K562 (cell line): Measurements from ENCODE around the gene PPP1R15A. TPM values are rescaled to one million over a fixed set of nuclear protein-coding genes. Genes with fewer than 3 reads are reported as not detected.
A peak's percentile ranks its signal among the peaks of the same experiment; 100 is the strongest.
"Not testable (repeated sequence)": the region's sequence is repeated elsewhere in the genome, so short reads cannot be mapped to it uniquely, and the experiment has no call there.

Experiments
- ATF1 ChIP-seq, 2 experiments: fragments of 450-650 bp in 1 of 2; IDR thresholded peaks; 2 replicates each; pipeline ENCODE4 v1.6.1; 2016; ENCODE audit warnings: missing compliant biosample characterization in 1 of 2, missing genetic modification characterization in 1 of 2
- BHLHE40 ChIP-seq: IDR thresholded peaks from 2 replicates; pipeline ENCODE4 v1.6.1; 2011; ENCODE audit warnings: low read length, improper control_type of control experiment
- CUX1 ChIP-seq: fragments of 200-800 bp; sonication (Bioruptor generic); IDR thresholded peaks from 2 replicates; pipeline ENCODE4 v1.6.1; 2016; ENCODE audit warnings: missing genetic modification characterization, missing compliant biosample characterization
- DACH1 ChIP-seq: fragments of 450-650 bp; IDR thresholded peaks from 2 replicates; pipeline ENCODE4 v1.6.1; 2018; ENCODE audit not compliant: partially characterized antibody
- DEAF1 ChIP-seq: fragments of 450-650 bp; formaldehyde crosslinking; IDR thresholded peaks from 2 replicates; pipeline ENCODE4 v1.4.0; 2020; ENCODE audit warnings: mild to moderate bottlenecking, moderate library complexity
- EP300 ChIP-seq: IDR thresholded peaks from 2 replicates; pipeline ENCODE4 v1.6.1; 2012; ENCODE audit warnings: low read length, improper control_type of control experiment
- EP400 ChIP-seq: fragments of 450-650 bp; IDR thresholded peaks from 2 replicates; pipeline ENCODE4 v1.6.1; 2017; ENCODE audit warnings: antibody characterized with exemption, mild to moderate bottlenecking, moderate library complexity
- FOXK1 ChIP-seq: sonication (generic); formaldehyde crosslinking; IDR thresholded peaks from 2 replicates; pipeline ENCODE4 v1.8.0; 2022; ENCODE audit warnings: missing genetic modification reagents, mild to moderate bottlenecking, borderline replicate concordance
- NEUROD1 ChIP-seq: fragments of 150-350 bp; IDR thresholded peaks from 2 replicates; pipeline ENCODE4 v1.6.1; 2014; ENCODE audit warnings: borderline replicate concordance, low read length, low read depth; ENCODE audit not compliant: partially characterized antibody
- NRF1 ChIP-seq, 2 experiments: fragments of 450-650 bp; IDR thresholded peaks in 1 of 2; conservative IDR thresholded peaks in 1 of 2; 2 replicates each; pipeline ENCODE4 v1.6.1; 2014; ENCODE audit warnings: mild to moderate bottlenecking in 2 of 2
- PBX2 ChIP-seq, 2 experiments: IDR thresholded peaks in 1 of 2; conservative IDR thresholded peaks in 1 of 2; 2 replicates each; pipeline ENCODE4 v1.6.1; 2016; ENCODE audit warnings: low read depth in 2 of 2, mild to moderate bottlenecking in 1 of 2, missing compliant biosample characterization in 1 of 2, missing genetic modification characterization in 1 of 2, moderate library complexity in 1 of 2
- USF1 ChIP-seq: sonication (generic); formaldehyde crosslinking; IDR thresholded peaks from 2 replicates; pipeline ENCODE4 v1.9.0; 2022; ENCODE audit warnings: mild to moderate bottlenecking, missing genetic modification reagents
- ZBED1 ChIP-seq: IDR thresholded peaks from 2 replicates; pipeline ENCODE4 v1.6.1; 2014
- ZFP30 ChIP-seq: fragments of 250-450 bp; sonication (Bioruptor Pico); IDR thresholded peaks from 2 replicates; pipeline ENCODE4 v1.8.0; 2022; ENCODE audit warnings: moderate library complexity, mild to moderate bottlenecking, inconsistent platforms, borderline replicate concordance
- polyA plus RNA-seq, 8 experiments: library from polyadenylated mRNA; depleted of rRNA in 4 of 8; stranded (reverse) in 5 of 8; unstranded in 3 of 8; fragments of >200 nt; fragmentation: Nextera tagmentation in 2 of 8; fragmentation: Illumina TruSeq in 1 of 8; extraction: Ambion mirVana in 2 of 8; extraction: Trizol in 1 of 8; gene quantifications; 2 replicates each; pipeline versions ENCODE4 v1.2.1 to v1.2.3, GENCODE V29; 2011 to 2014; ENCODE audit warnings: inconsistent platforms in 1 of 8, missing spikeins in 1 of 8
- total RNA-seq, 7 experiments: library from RNA; depleted of rRNA in 6 of 7; stranded (reverse); fragments of >200 nt in 6 of 7; fragmentation: Illumina TruSeq in 2 of 7; extraction: Trizol in 2 of 7; gene quantifications; 2 replicates each; pipeline versions ENCODE4 v1.2.1 to v1.2.3, GENCODE V29; 2011 to 2021; ENCODE audit warnings: low replicate concordance in 1 of 7

PPP1R15A gene
- total and polyA plus RNA-seq, 9 of the 15 experiments (the other 6 are each of a cell fraction or from before 2014, with no cell fraction given): 0.42 to 73.7 (median 44.0) TPM

GRCh38 chr19:48876043-48876981 is 4.1 kb downstream of the PPP1R15A start (continued):
- not testable (repeated sequence) for TF ChIP-seq PBX2 (CRISPR knock-in tag; IDR thresholded peaks at IDR 0.05; ENCODE audit: low read depth); ATF1 (CRISPR knock-in tag; IDR thresholded peaks at IDR 0.05)
- TF ChIP-seq PBX2 (tag; conservative IDR thresholded peaks at IDR 0.05; ENCODE audit: low read depth): peak; percentile 88
- 0 out of 2 replicates have a peak, but pooled peaks have one; percentile 34 for TF ChIP-seq USF1 (CRISPR knock-in tag)
- TF ChIP-seq EP300: peak; percentile 76; the same call in 1 of the 2 replicates
- TF ChIP-seq NRF1 (conservative IDR thresholded peaks at IDR 0.05 in 1 of 2, IDR thresholded peaks at IDR 0.05 in 1 of 2): peak; percentile 27 to 46; a peak in 2 of 4 replicates
- peak; percentile 54; the same call in 1 of the 2 replicates for TF ChIP-seq FOXK1 (CRISPR knock-in tag)
- peak; percentile 57 for TF ChIP-seq NEUROD1
- 0 out of 2 replicates have a peak, but pooled peaks have one; percentile 79 for TF ChIP-seq CUX1 (CRISPR knock-in tag)
- peak; percentile 71 for TF ChIP-seq DACH1
- TF ChIP-seq ATF1 (tag; IDR thresholded peaks at IDR 0.05): peak; percentile 63; the same call in 1 of the 2 replicates
- peak; percentile 5; the same call in 1 of the 2 replicates for TF ChIP-seq ZFP30 (CRISPR knock-in tag)
- TF ChIP-seq BHLHE40: peak; percentile 98
- TF ChIP-seq EP400: peak; percentile 58
- TF ChIP-seq DEAF1 (CRISPR knock-in tag): peak; percentile 28; the same call in 1 of the 2 replicates
- TF ChIP-seq ZBED1: peak; percentile 85; the same call in 1 of the 2 replicates
